Body of pancreas (tissue), 4 donors: ENCODE data around the gene PHF19. TPM values are rescaled to one million over a fixed set of nuclear protein-coding genes. Genes with fewer than 3 reads are reported as not detected.

Experiments
- ATAC-seq: fragments of 150-250 bp; one replicate; pipeline ENCODE4 v1.9.1; 2016
- DNase-seq, 4 donors: peaks; one replicate each; pipeline ENCODE4 v3.0.0-alpha.2; 2019
- H3K27ac ChIP-seq, 4 donors: fragments of 200-600 bp; sonication (generic); 1 replicate in 3 of 4; 2 replicates in 1 of 4; pipeline versions ENCODE4 v1.5.1 to v1.6.1; 2016 to 2019; ENCODE audit warnings: mild to moderate bottlenecking in 1 of 4, mixed read lengths in 1 of 4, moderate library complexity in 1 of 4
- H3K27me3 ChIP-seq, 2 donors: fragments of 200-600 bp; sonication (generic); one replicate each; pipeline ENCODE4 v1.6.0; 2016; ENCODE audit warnings: mild to moderate bottlenecking in 1 of 2
- H3K36me3 ChIP-seq, 2 donors: fragments of 200-600 bp; sonication (generic); replicated peaks in 1 of 2; 2 replicates each; pipeline ENCODE4 v1.5.1; 2016; ENCODE audit warnings: low read depth in 2 of 2; ENCODE audit not compliant: insufficient read depth in 1 of 2
- H3K4me1 ChIP-seq: fragments of 200-600 bp; sonication (generic); one replicate; pipeline ENCODE4 v1.6.0; 2016
- H3K4me3 ChIP-seq, 2 donors: fragments of 200-600 bp; sonication (generic); 1 replicate in 1 of 2; 2 replicates in 1 of 2; pipeline ENCODE4 v1.5.1; 2016 to 2019
- H3K9me3 ChIP-seq, 3 donors: fragments of 200-600 bp; sonication (generic); 1 replicate in 2 of 3; 2 replicates in 1 of 3; pipeline ENCODE4 v1.5.1; 2016
- POLR2A ChIP-seq, 3 donors: fragments of 450-650 bp; IDR thresholded peaks; one replicate each; pipeline ENCODE4 v1.6.1; 2016; ENCODE audit warnings: antibody characterized with exemption in 3 of 3, mild to moderate bottlenecking in 2 of 3
- WGBS, 2 donors: methylation state at CpG; one replicate each; pipeline ENCODE4 v1.1.5; 2017; 5-methylcytosine and 5-hydroxymethylcytosine counted together
- intact Hi-C: fragments of 100-400 bp; cut with DNase I; formaldehyde crosslinking; loops from one replicate; pipeline ENCODE4 v1.15.1; 2023
- total RNA-seq, 2 donors: library from RNA; depleted of rRNA; stranded (reverse); fragments of >200 nt; gene quantifications; one replicate each; pipeline ENCODE4 v1.1.0, GENCODE V29; 2016
- TF ChIP-seq, protein P1 (sequence below), 7 experiments: fragments of 450-650 bp in 4 of 7; fragments of 200-600 bp in 3 of 7; sonication (generic) in 3 of 7; IDR thresholded peaks; one replicate each; pipeline ENCODE4 v1.5.1; 2016 to 2019; ENCODE audit warnings: antibody characterized with exemption in 7 of 7

The PHF19 gene
- total RNA-seq, 2 donors from 2014 or later = 5.4 to 6.9 TPM

GRCh38 chr9:120865809-120866208, 11.2 kb downstream of the PHF19 start:
- Histone ChIP-seq H3K36me3 (no peaks in the 10 kb centered on the region), H3K9me3 (no peaks in the 10 kb centered on the region), H3K4me3 (no peak overlapping the region), H3K27me3 (no peaks in the 10 kb centered on the region), H3K4me1 (peaks cover 12% of the 10 kb centered on the region), H3K27ac (no peak overlapping the region)
- intact Hi-C loops = no loop called here
- DNase-seq (no peak), ATAC-seq (no peak)
- TF ChIP-seq, protein P1, sequence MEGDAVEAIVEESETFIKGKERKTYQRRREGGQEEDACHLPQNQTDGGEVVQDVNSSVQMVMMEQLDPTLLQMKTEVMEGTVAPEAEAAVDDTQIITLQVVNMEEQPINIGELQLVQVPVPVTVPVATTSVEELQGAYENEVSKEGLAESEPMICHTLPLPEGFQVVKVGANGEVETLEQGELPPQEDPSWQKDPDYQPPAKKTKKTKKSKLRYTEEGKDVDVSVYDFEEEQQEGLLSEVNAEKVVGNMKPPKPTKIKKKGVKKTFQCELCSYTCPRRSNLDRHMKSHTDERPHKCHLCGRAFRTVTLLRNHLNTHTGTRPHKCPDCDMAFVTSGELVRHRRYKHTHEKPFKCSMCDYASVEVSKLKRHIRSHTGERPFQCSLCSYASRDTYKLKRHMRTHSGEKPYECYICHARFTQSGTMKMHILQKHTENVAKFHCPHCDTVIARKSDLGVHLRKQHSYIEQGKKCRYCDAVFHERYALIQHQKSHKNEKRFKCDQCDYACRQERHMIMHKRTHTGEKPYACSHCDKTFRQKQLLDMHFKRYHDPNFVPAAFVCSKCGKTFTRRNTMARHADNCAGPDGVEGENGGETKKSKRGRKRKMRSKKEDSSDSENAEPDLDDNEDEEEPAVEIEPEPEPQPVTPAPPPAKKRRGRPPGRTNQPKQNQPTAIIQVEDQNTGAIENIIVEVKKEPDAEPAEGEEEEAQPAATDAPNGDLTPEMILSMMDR (IDR thresholded peaks at IDR 0.05) = no peak
- no peak for TF ChIP-seq POLR2A (IDR thresholded peaks at IDR 0.05)
- 63 to 73% methylated on average over 5 of the region's 5 CpGs for WGBS, 2 donors

GRCh38 chr9:120865176-120865575, 11.8 kb downstream of the PHF19 start:
- no peak overlapping the region for H3K27ac ChIP-seq
- intact Hi-C loops = no loop called here
- peaks cover 12% of the 10 kb centered on the region for H3K4me1 ChIP-seq
- DNase-seq (no peak), ATAC-seq (no peak)
- H3K4me3 ChIP-seq = no peak overlapping the region
- no peak for TF ChIP-seq POLR2A (IDR thresholded peaks at IDR 0.05)
- TF ChIP-seq, protein P1 (IDR thresholded peaks at IDR 0.05) = no peak
- H3K9me3 ChIP-seq = no peaks in the 10 kb centered on the region
- no peaks in the 10 kb centered on the region for H3K27me3 ChIP-seq
- 73 to 87% methylated on average over 5 of the region's 5 CpGs for WGBS, 2 donors
- no peaks in the 10 kb centered on the region for H3K36me3 ChIP-seq

GRCh38 chr9:120864719-120865118, 12.3 kb downstream of the PHF19 start:
- Histone ChIP-seq H3K9me3 (no peaks in the 10 kb centered on the region), H3K4me3 (no peak overlapping the region), H3K36me3 (no peaks in the 10 kb centered on the region), H3K4me1 (peaks cover 12% of the 10 kb centered on the region), H3K27me3 (no peaks in the 10 kb centered on the region), H3K27ac (no peak overlapping the region)
- TF ChIP-seq POLR2A (IDR thresholded peaks at IDR 0.05) = no peak
- TF ChIP-seq, protein P1 (IDR thresholded peaks at IDR 0.05) = no peak
- intact Hi-C loops = no loop called here
- 85 to 86% methylated on average over 5 of the region's 5 CpGs for WGBS, 2 donors
- DNase-seq (no peak), ATAC-seq (no peak)

DNA sequence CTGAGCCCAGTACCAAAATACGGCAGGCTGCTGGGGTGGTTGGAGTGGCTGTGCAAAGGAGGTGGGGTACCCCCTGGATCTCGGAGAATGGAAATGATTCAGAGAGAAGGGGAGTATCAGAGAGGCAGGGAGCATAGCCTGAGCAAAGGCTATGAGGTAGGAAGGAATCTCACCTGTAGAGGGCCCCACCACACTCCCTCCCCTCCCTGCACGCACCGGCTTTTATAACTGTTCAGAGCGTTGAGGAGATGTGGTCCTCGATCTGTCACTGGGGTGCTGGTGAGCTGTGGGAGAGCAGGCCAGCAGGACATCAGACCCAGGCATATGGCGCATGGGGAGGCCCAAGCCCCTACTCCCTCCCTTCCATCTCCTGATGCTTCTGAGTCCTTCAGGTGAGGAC, 13.2 kb downstream of the PHF19 start:
- H3K27ac ChIP-seq = no peak overlapping the region
- intact Hi-C loops = no loop called here
- DNase-seq (no peak), ATAC-seq (no peak)
- 85 to 94% methylated on average over 7 of the region's 7 CpGs for WGBS, 2 donors
- H3K9me3 ChIP-seq = no peaks in the 10 kb centered on the region
- H3K36me3 ChIP-seq = no peaks in the 10 kb centered on the region
- TF ChIP-seq, protein P1 (IDR thresholded peaks at IDR 0.05) = no peak
- no peak for TF ChIP-seq POLR2A (IDR thresholded peaks at IDR 0.05)
- H3K27me3 ChIP-seq = no peaks in the 10 kb centered on the region
- H3K4me1 ChIP-seq = peaks cover 6% of the 10 kb centered on the region
- H3K4me3 ChIP-seq = no peak overlapping the region

GRCh38 chr9:120862452-120862851, 14.5 kb downstream of the PHF19 start:
- WGBS, 2 donors = 89 to 96% methylated on average over 8 to 12 of the region's 12 CpGs
- Histone ChIP-seq H3K27ac (no peak overlapping the region), H3K4me3 (no peak overlapping the region), H3K4me1 (peaks cover 3% of the 10 kb centered on the region), H3K9me3 (no peaks in the 10 kb centered on the region), H3K27me3 (no peaks in the 10 kb centered on the region), H3K36me3 (no peaks in the 10 kb centered on the region)
- intact Hi-C loops = no loop called here
- DNase-seq (no peak), ATAC-seq (no peak)
- no peak for TF ChIP-seq POLR2A (IDR thresholded peaks at IDR 0.05)
- TF ChIP-seq, protein P1 (IDR thresholded peaks at IDR 0.05) = no peak
